OCI-LY1 (cell line): ENCODE results near the gene LINGO3.
"Not testable (repeated sequence)": the region's sequence is repeated elsewhere in the genome, so short reads cannot be mapped to it uniquely, and the experiment has no call there.

Experiments used
- EZH2 ChIP-seq: fragments of 200-600 bp; sonication (generic), shearing (Covaris generic); IDR thresholded peaks from 2 replicates; pipeline ENCODE4 v1.8.0; 2017; ENCODE audit warnings: borderline replicate concordance, mixed run types, mild to moderate bottlenecking, antibody characterized with exemption, low read length, moderate library complexity, mixed read lengths
- TF ChIP-seq, protein P1 (sequence below): fragments of 200-600 bp; sonication (generic), shearing (Covaris generic); IDR thresholded peaks from 2 replicates; pipeline ENCODE4 v1.5.1; 2017; ENCODE audit warnings: mild to moderate bottlenecking, antibody characterized with exemption, low read length, moderate library complexity, mixed read lengths

DNA sequence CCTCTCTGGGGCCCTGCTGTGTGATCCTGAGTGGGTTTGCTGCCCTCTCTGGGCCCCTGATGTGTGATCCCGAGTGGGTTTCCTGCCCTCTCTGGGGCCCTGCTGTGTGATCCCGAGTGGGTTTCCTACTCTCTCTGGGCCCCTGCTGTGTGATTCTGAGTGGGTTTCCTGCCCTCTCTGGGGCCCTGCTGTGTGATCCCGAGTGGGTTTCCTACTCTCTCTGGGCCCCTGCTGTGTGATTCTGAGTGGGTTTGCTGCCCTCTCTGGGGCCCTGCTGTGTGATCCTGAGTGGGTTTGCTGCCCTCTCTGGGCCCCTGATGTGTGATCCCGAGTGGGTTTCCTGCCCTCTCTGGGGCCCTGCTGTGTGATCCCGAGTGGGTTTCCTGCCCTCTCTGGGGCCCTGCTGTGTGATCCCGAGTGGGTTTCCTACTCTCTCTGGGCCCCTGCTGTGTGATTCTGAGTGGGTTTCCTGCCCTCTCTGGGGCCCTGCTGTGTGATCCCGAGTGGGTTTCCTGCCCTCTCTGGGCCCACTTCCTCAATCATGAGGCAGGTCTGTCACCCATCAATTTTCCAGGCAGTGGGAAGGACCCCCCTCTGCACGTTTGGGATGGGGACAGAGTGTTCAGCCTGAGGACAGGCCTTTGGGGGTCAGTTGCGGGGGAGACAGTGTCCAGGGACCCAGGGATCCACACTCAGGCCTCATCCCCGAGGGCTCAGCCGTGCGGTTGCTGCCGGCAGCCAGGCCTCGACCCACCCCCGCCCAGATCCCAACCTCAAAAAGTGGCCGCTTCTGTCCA, 26.5 kb downstream of the LINGO3 start:
- TF ChIP-seq, protein P1, sequence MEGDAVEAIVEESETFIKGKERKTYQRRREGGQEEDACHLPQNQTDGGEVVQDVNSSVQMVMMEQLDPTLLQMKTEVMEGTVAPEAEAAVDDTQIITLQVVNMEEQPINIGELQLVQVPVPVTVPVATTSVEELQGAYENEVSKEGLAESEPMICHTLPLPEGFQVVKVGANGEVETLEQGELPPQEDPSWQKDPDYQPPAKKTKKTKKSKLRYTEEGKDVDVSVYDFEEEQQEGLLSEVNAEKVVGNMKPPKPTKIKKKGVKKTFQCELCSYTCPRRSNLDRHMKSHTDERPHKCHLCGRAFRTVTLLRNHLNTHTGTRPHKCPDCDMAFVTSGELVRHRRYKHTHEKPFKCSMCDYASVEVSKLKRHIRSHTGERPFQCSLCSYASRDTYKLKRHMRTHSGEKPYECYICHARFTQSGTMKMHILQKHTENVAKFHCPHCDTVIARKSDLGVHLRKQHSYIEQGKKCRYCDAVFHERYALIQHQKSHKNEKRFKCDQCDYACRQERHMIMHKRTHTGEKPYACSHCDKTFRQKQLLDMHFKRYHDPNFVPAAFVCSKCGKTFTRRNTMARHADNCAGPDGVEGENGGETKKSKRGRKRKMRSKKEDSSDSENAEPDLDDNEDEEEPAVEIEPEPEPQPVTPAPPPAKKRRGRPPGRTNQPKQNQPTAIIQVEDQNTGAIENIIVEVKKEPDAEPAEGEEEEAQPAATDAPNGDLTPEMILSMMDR: not testable (repeated sequence)
- not testable (repeated sequence) for TF ChIP-seq EZH2
